Keratinocyte (primary cell): ENCODE measurements around the gene NCAPH2. TPM values are rescaled to one million over a fixed set of nuclear protein-coding genes. Genes with fewer than 3 reads are reported as not detected.

ENCODE experiments used
- DNase-seq: peaks from one replicate; pipeline ENCODE4 v3.0.0-alpha.2; 2011; ENCODE audit warnings: low read depth, missing footprints, low spot score
- FAIRE-seq: peaks from 2 replicates; lab custom pipeline; 2011; peaks lifted over from hg19 to GRCh38; lab: Jason Lieb, UNC
- H2AFZ ChIP-seq: 2 replicates; pipeline ENCODE4 v1.6.0; 2012; ENCODE audit warnings: low read length, control low read depth, inconsistent platforms; ENCODE audit not compliant: control insufficient read depth
- H3K27ac ChIP-seq: 2 replicates; pipeline ENCODE4 v1.5.1; 2011; ENCODE audit warnings: low read length; ENCODE audit not compliant: control insufficient read depth, insufficient read depth
- H3K27me3 ChIP-seq: 3 replicates; pipeline ENCODE4 v1.6.0; 2011; ENCODE audit warnings: low read length; ENCODE audit not compliant: control insufficient read depth, insufficient read depth; ENCODE audit errors: extremely low read depth
- H3K36me3 ChIP-seq, 2 experiments: 2 replicates in 1 of 2; 3 replicates in 1 of 2; pipeline ENCODE4 v1.5.1; 2011; ENCODE audit warnings: low read length in 2 of 2, mild to moderate bottlenecking in 1 of 2; ENCODE audit not compliant: control insufficient read depth in 2 of 2, insufficient read depth in 2 of 2; ENCODE audit errors: extremely low read depth in 1 of 2
- H3K4me1 ChIP-seq: 3 replicates; pipeline ENCODE4 v1.5.1; 2011; ENCODE audit warnings: low read length; ENCODE audit not compliant: control insufficient read depth, insufficient read depth; ENCODE audit errors: extremely low read depth
- H3K4me2 ChIP-seq: 3 replicates; pipeline ENCODE4 v1.6.0; 2011; ENCODE audit warnings: low read depth, low read length; ENCODE audit not compliant: control insufficient read depth, insufficient read depth; ENCODE audit errors: extremely low read depth
- H3K4me3 ChIP-seq, 3 experiments: fragments of 200-600 bp in 1 of 3; sonication (generic) in 1 of 3; 2 replicates in 2 of 3; 3 replicates in 1 of 3; pipeline ENCODE4 v1.5.1; 2011 to 2016; ENCODE audit warnings: low read length in 3 of 3, mild to moderate bottlenecking in 3 of 3, control low read depth in 2 of 3, inconsistent platforms in 1 of 3, low read depth in 1 of 3, mixed read lengths in 1 of 3, mixed run types in 1 of 3, moderate library complexity in 1 of 3; ENCODE audit not compliant: control insufficient read depth in 2 of 3, insufficient read depth in 2 of 3; ENCODE audit errors: extremely low read depth in 1 of 3
- H3K79me2 ChIP-seq: 2 replicates; pipeline ENCODE4 v1.6.0; 2012; ENCODE audit warnings: low read length; ENCODE audit not compliant: control insufficient read depth, insufficient read depth
- H3K9ac ChIP-seq: 3 replicates; pipeline ENCODE4 v1.6.0; 2011; ENCODE audit warnings: low read length; ENCODE audit not compliant: control insufficient read depth, insufficient read depth; ENCODE audit errors: extremely low read depth
- H3K9me1 ChIP-seq: 3 replicates; pipeline ENCODE4 v1.6.0; 2011; ENCODE audit warnings: low read length; ENCODE audit not compliant: control insufficient read depth, insufficient read depth; ENCODE audit errors: extremely low read depth
- H3K9me3 ChIP-seq: 2 replicates; pipeline ENCODE4 v1.5.1; 2012; ENCODE audit warnings: low read depth, low read length; ENCODE audit not compliant: control insufficient read depth
- H4K20me1 ChIP-seq: 3 replicates; pipeline ENCODE4 v1.6.0; 2011; ENCODE audit warnings: low read length; ENCODE audit not compliant: control insufficient read depth, insufficient read depth; ENCODE audit errors: extremely low read depth
- CTCF ChIP-seq, 3 experiments: IDR thresholded peaks in 1 of 3; conservative IDR thresholded peaks in 1 of 3; optimal IDR thresholded peaks in 1 of 3; 2 replicates in 2 of 3; 3 replicates in 1 of 3; pipeline versions ENCODE3 to v1.5.1; 2011; ENCODE audit warnings: low read length in 3 of 3, mild to moderate bottlenecking in 3 of 3, moderate library complexity in 2 of 3, control low read depth in 1 of 3, inconsistent platforms in 1 of 3; ENCODE audit not compliant: insufficient read depth in 2 of 3; ENCODE audit errors: extremely low read depth in 1 of 3
- EZH2 ChIP-seq: IDR thresholded peaks from one replicate; pipeline ENCODE4 v1.6.1; 2012; ENCODE audit warnings: inconsistent platforms, mild to moderate bottlenecking, low read length, moderate library complexity
- dilution Hi-C: fragments of 300-500 bp; cut with MboI; formaldehyde crosslinking; loops from one replicate; pipeline ENCODE4 v1.7.0; 2020; ENCODE audit warnings: low sequenced_read_pairs; ENCODE audit not compliant: extremely low pct_ligation_motif_present
- polyA plus RNA-seq, 5 experiments: library from polyadenylated mRNA; depleted of rRNA in 3 of 5; stranded (reverse) in 3 of 5; stranded (forward) in 1 of 5; unstranded in 1 of 5; fragments of >200 nt; gene quantifications; 1 replicate in 1 of 5; 2 replicates in 3 of 5; 3 replicates in 1 of 5; pipeline versions ENCODE4 v1.2.1 to v1.2.3, GENCODE V29; 2011 to 2012; ENCODE audit warnings: missing spikeins in 2 of 5, low read depth in 1 of 5, low replicate concordance in 1 of 5

The NCAPH2 gene
- polyA plus RNA-seq, 1 donor (not counting 4 experiments of a cell fraction or from before 2014, with no cell fraction given): 11.4 TPM

- no peak for TF ChIP-seq EZH2
- peak overlapping the region; percentile 53 for H2AFZ ChIP-seq
- peak overlapping the region; percentile 50 to 79 (median 58) for H3K4me3 ChIP-seq
- dilution Hi-C loops: no loop called here
- peaks cover 11% of the 10 kb centered on the region for H3K27me3 ChIP-seq
- H3K36me3 ChIP-seq: peaks cover 0 to 2% of the 10 kb centered on the region in 2 experiments
- FAIRE-seq: no peak
- no peaks in the 10 kb centered on the region for H3K9me1 ChIP-seq
- H3K27ac ChIP-seq: peak overlapping the region; percentile 76
- no peaks in the 10 kb centered on the region for H4K20me1 ChIP-seq
- H3K9me3 ChIP-seq: no peaks in the 10 kb centered on the region
- H3K4me2 ChIP-seq: peak overlapping the region; percentile 85
- peak overlapping the region; percentile 90 for H3K9ac ChIP-seq
- peaks cover 10% of the 10 kb centered on the region for H3K4me1 ChIP-seq
- H3K79me2 ChIP-seq: no peaks in the 10 kb centered on the region
- DNase-seq: no peak
These were observed 23.0 kb downstream of the NCAPH2 start for GRCh38 chr22:50530877-50531545.

- FAIRE-seq (no peak), DNase-seq (no peak)
- Histone ChIP-seq H3K4me1 (peaks cover 9% of the 10 kb centered on the region), H3K9me3 (no peaks in the 10 kb centered on the region), H3K9me1 (no peaks in the 10 kb centered on the region), H3K27me3 (peaks cover 11% of the 10 kb centered on the region), H3K4me3 (peak overlapping the region; percentile 50 to 79 (median 58)), H3K9ac (peak overlapping the region; percentile 90), H3K4me2 (peak overlapping the region; percentile 85), H3K79me2 (no peaks in the 10 kb centered on the region), H3K27ac (peak overlapping the region; percentile 76), H2AFZ (peak overlapping the region; percentile 53), H3K36me3 (peaks cover 0 to 2% of the 10 kb centered on the region in 2 experiments), H4K20me1 (no peaks in the 10 kb centered on the region)
- TF ChIP-seq CTCF (optimal IDR thresholded peaks at IDR 0.05 in 1 of 3, IDR thresholded peaks at IDR 0.05 in 1 of 3, conservative IDR thresholded peaks at IDR 0.05 in 1 of 3; ENCODE audit: extremely low read depth in 1 of 3, insufficient read depth in 2 of 3, low read length in 3 of 3): no peak
- no peak for TF ChIP-seq EZH2
- dilution Hi-C loops: no loop called here
These were observed 23.5 kb downstream of the NCAPH2 start for GRCh38 chr22:50531546-50531961.
